ENCODE measurements around the gene GNAT1. TPM values are rescaled to one million over a fixed set of nuclear protein-coding genes. Genes with fewer than 3 reads are reported as not detected.

Gene GNAT1
- total RNA-seq, 1 experiment from 2014 or later, result not detected

DNA sequence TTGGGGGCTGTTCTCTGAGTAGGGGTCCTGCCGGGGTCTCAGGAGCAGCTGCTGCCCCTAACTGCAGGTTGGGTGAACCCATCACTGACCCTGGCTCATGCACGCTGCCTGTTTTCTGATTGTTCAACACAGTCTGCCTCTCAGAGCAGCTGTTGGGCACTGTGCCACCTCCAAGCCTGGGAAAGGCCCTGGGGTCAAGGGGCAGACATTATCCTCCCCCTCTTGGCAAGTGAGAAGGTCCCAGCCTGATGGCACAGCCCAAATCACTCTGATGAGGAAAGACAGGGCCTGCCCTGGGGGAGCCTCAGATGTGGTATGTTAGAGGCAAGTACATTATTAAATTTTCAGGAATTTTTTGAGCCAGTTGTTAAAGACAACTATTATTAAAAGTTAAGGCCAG, 14.1 kb upstream of the GNAT1 start:
- DNase-seq (ENCODE audit: low spot score), result no peak

DNA sequence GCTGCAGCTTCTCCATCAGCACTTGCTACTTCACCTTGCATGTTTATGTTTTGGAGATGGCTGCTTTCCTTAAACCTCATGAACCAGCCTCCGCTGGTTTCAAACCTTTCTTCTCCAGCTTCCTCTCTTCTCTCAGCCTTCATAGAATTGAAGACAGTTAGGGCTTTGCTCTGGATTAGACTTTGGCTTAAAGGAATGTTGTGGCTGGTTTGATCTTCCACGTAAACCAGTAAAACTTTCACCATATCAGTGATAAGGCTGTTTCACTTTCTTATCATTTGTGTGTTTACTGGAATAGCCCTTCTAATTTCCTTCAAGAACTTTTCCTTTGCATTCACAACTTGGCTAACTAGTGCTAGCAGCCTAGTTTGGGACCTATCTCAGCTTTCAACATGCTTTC, 11.7 kb upstream of the GNAT1 start:
- peak; percentile 53 for DNase-seq (ENCODE audit: low spot score)

DNA sequence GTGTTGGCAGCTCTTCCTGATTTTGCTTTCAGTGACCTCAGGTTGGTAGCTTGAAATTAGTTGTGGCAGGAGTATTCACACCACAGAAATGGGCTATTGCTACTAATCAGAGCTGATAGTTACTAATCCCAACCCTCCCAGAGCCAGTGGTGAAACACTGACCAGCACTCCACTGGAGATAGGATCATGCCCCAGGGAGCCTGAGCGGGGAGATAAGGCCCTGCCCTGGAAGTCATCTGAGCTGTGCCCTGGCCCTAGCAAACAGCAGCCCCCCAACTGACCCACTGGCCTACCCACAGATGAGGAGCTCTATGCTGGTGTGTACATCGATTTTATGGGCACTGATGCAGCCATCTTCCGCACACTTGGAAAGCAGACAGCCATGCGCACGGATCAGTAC, 9.4 kb upstream of the GNAT1 start:
- DNase-seq (ENCODE audit: low spot score), result no peak

DNA sequence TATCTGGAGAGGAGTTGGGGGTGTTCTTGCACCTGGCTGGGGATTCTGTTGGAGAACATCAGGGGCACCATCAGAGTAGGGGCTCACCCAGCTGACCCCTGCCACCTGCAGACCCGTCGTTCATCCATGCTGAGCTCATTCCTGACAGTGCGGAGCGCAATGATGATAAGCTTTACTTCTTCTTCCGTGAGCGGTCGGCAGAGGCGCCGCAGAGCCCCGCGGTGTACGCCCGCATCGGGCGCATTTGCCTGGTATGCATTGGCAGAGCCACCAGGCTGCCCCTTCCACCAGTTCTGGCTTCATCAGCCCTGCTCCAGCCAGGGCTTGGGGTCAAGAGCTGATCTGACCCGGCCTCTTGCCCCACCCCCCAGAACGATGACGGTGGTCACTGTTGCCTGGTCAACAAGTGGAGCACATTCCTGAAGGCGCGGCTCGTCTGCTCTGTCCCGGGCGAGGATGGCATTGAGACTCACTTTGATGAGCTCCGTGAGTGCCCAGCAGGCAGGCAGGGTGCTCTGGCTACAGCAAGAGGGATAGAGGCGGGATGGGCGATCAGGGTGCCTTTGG, 8.8 kb upstream of the GNAT1 start:
- DNase-seq (ENCODE audit: low spot score), result no peak

DNA sequence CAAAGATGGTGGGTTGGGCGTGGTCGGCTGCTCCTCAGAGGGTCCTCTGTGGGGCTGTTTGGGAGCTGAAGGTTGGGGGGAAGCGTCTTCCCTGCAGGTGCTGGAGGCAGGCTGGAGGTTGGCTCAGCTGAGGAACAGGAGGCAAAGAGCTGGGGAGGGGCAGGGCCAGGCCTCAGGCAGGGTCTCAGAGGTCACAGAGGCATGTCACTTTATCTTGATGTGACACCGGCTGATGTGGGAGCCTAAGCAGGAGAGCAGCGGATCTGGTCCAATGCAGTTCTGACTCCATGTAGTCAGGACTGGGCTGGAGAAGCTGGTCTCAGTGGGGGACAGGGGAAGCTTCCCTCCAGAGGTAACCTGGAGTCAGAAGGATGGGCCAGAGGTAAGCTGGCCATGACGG, 7.7 kb upstream of the GNAT1 start:
- no peak for DNase-seq (ENCODE audit: low spot score)

DNA sequence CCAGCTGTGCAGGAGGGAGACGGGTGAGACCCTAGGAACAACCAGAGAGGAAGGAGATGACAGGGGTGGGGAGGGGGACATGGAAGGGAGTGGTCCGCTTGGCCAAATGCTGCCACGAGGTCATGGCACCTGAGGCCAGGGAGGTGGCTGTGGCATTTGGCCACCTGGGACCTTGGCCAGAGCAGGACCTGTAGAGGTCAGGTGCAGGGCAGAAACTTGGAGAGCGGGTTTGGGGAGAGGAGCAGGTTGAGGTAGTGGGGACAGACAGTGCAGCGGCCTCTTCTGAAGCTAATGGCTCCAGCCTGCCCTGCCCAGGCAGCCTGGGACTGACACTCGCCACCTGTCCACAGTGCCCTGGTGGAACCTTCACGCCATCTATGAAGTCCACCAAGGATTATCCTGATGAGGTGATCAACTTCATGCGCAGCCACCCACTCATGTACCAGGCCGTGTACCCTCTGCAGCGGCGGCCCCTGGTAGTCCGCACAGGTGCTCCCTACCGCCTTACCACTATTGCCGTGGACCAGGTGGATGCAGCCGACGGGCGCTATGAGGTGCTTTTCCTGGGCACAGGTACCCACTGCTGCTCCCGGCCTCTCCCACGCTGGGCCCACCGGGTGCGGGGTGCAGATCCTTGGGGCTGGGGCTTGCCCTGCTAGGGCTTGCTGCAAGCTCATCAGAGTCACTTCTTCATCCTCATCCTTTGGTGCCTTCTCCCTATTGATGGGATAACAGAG, 7.0 kb upstream of the GNAT1 start:
- no peak for DNase-seq (ENCODE audit: low spot score)

DNA sequence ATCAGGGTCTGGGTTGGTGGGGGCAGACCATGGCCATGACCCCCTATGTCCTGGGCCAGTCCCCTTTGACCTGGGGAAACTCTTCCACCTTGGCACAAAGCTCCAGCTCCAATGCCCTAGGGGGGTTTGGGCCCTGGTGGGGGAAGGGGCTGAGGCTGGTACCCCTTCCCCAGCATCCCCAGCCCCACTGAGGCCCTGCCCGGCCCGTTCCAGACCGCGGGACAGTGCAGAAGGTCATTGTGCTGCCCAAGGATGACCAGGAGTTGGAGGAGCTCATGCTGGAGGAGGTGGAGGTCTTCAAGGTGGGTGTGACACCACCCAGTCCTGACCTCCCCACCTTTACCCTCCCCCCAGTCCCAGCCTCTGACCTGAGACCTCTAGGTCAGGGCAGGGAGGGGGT, 6.2 kb upstream of the GNAT1 start:
- no peak for DNase-seq (ENCODE audit: low spot score)

DNA sequence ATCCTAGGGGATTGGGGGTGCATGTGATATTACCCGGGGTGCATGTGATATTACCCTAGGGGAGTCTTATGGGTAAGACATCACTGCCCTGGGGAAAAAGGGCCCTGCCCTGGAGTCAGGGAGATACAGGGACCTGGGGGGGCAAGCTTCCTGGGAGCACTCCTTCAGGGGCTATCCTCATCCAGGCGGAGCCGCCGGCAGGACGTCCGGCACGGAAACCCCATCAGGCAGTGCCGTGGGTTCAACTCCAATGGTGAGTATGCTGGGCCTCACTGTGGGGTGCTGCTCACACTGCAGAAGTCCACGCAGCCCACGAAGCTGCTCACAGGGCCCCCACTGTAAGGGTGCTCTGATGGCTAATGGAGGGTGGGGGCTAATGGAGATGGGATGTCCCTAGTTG, 5.3 kb upstream of the GNAT1 start:
- DNase-seq (ENCODE audit: low spot score), result no peak

DNA sequence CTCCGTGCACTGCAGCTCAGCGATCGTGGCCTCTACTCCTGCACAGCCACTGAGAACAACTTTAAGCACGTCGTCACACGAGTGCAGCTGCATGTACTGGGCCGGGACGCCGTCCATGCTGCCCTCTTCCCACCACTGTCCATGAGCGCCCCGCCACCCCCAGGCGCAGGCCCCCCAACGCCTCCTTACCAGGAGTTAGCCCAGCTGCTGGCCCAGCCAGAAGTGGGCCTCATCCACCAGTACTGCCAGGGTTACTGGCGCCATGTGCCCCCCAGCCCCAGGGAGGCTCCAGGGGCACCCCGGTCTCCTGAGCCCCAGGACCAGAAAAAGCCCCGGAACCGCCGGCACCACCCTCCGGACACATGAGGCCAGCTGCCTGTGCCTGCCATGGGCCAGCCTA, 3.7 kb upstream of the GNAT1 start:
- DNase-seq (ENCODE audit: low spot score), result no peak

DNA sequence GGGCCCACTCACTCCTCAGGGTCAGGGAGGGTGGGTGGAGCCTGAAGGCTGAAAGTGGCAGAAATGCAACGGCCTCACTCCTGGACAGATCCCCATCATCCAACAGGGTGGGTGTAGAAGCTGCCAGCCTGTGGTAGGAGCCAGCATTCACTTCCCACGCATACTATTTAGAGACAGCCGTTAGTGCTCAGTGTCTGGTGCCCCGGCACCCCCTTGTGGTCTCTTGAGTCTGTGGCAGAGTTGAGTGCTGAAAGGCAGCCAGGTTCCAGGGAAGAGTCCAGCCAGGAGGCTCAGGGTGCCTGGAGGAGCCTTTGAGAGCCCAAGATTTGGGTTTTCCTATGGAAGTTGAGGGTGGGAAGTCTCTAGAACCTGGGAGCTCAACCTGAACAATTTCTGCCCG, 2.1 kb upstream of the GNAT1 start:
- peak; percentile 78 for DNase-seq (ENCODE audit: low spot score)

DNA sequence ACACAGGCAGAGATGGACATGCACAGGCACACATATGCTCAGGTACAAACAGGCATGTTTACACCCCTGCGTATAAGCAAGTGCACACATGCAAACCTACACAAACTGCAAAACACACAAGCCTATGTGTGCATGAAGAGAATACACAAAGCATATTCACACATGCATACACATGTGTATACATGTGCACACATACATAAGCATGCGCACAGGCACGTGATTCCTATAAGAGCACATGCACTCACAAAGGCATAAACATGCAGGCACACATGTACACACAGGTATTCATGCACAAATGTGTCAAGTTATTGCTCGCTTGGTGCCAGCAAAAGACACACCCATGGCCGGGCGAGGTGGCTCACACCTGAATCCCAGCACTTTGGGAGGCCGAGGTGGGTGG, 1.4 kb upstream of the GNAT1 start:
- no peak for DNase-seq (ENCODE audit: low spot score)

DNA sequence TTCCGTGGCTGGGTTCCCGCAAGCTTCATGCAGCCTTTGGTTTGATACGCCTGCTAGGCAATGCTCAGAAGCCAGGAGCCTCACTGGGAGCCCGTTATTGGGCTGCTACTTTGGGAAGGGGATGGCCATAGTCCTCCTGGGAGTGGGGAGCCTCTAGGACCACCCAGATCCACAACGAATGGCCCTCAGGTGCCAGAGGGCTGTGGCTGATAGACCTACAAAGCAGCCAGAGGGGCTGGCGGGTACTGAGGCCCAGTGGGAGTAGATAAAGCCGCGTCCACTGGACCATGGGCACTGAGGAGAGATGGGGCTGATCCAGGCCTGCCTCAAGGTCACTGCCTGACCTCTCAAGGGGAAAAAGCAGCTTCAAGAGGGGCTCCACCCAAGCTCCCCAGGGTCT, 714 bp downstream of the GNAT1 start:
- DNase-seq (ENCODE audit: low spot score), result no peak

DNA sequence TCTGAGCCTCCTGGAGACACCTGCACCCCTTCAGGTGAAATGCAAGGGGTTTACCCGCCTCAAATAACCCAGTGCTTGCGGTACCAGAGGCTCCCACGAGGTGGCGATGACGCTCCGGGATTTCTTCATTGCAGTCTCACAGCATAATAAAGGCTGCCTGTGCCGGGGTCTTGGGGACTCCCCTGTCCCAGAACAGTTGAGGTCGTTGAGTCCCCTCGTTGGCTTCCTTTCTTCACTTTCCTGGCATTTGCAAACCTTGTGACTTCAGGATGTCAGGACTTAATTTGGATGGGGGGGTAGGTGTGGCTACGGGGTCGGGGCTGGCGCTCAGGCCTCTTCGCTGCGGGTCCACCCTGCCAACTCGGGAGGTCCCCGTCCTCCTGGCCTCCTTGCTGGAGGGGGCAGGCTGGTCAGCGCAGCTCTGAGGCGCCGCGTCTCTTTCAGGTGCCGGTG, 1.3 kb downstream of the GNAT1 start:
- DNase-seq (ENCODE audit: low spot score), result peak; percentile 49

DNA sequence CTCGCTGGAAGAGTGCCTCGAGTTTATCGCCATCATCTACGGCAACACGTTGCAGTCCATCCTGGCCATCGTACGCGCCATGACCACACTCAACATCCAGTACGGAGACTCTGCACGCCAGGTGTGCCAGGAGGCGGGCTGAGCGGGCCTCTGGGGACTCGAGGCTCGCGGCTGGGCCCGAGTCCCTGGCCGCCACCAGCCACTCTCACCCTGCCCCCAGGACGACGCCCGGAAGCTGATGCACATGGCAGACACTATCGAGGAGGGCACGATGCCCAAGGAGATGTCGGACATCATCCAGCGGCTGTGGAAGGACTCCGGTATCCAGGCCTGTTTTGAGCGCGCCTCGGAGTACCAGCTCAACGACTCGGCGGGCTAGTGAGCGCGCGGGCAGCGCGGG, 1.9 kb downstream of the GNAT1 start:
- DNase-seq (ENCODE audit: low spot score), result no peak

DNA sequence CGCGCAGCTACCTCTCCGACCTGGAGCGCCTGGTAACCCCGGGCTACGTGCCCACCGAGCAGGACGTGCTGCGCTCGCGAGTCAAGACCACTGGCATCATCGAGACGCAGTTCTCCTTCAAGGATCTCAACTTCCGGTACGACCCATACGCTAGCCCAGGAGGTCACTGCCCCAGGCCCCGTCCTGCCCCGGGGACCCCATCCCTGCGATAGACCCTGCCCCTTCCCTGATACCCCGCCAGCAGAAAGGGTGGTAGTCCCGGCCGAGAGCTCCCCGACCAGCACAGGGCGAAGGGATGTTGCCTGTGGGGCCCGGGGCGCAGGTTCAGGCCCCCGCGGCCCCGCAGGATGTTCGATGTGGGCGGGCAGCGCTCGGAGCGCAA, 2.3 kb downstream of the GNAT1 start:
- DNase-seq (ENCODE audit: low spot score), result no peak

DNA sequence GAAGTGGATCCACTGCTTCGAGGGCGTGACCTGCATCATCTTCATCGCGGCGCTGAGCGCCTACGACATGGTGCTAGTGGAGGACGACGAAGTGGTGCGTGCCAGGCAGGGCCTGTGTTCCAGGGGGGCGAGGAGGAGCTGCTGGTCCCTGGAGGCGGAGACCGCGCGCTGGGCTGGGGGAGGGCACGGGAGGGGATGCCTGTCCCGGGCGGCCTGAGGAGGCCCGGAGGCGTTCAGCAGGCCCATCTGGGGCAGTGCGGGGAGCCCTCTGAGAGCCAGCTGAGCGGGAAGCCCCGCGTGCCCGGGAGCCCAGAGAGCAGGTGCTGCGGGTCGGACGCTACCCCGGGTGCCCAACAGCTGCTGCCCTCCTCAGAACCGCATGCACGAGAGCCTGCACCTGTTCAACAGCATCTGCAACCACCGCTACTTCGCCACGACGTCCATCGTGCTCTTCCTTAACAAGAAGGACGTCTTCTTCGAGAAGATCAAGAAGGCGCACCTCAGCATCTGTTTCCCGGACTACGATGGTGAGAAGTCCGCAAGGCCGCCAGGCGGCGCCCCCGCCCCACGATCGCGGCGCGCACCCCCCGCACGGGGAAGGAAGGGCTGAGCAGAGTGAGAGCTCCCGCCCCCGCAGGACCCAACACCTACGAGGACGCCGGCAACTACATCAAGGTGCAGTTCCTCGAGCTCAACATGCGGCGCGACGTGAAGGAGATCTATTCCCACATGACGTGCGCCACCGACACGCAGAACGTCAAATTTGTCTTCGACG, 2.9 kb downstream of the GNAT1 start:
- no peak for DNase-seq (ENCODE audit: low spot score)

DNA sequence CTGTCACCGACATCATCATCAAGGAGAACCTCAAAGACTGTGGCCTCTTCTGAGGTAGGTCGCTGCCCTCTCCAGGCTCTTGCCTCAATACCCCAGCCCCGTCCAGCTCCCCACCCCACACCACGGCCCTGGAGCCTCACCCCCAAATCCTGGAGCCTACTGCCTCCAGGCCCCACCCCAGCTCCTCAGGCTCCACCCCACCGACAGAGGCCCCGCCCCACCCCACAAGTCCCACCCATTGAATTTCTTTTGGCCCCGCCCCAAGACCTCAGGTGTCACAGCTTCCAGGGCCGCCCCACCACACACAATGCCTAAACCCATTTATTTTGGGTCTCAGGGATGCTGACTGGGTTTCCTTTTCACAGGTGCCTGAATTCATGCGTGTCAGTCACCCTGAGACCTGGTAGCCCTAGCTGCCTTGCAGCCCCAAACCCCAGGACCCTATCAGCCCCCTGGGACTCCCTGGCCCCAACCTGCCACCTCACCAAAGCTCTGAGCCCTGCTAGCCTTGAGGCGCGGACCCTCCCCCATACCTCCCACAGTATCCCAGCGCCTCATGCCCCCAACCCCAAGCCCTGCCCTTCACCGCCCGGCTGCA, 3.6 kb downstream of the GNAT1 start:
- DNase-seq (ENCODE audit: low spot score), result no peak

DNA sequence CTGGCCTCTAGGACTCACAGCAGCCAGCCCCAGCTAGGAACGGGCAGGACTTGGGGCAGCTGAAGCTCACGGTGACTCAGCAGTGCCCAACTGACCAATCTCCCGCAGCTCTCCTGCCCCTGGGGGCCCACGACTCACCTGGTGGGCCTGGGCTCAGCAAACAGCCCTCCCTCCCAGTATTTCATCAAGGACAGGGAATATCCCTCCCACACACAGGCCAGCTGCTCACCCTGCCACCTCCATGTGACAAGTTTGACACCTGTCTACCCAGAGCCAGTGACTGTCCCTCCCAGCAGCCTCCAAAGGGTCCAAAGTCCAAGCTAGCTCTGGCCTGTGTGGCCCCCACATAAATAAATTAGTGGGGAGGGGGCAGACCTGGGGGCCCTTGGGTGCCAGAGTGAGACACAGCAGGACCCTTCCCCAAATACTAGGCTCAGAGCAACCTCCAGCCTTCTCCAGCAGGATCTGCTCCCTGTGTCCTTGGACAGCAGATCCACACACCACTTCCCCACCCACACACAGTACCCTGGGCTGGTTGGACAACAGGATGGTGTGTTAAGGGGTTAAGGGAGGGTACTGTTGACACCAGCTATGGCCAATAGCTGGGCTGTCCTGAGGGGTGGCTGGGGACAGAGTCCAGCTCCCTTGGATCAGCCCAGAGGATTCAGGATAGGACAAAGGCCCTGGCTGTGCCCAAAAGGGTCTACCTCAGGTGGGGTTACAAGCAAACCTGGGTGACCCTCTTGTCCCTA, 4.3 kb downstream of the GNAT1 start:
- DNase-seq (ENCODE audit: low spot score), result peak; percentile 19

DNA sequence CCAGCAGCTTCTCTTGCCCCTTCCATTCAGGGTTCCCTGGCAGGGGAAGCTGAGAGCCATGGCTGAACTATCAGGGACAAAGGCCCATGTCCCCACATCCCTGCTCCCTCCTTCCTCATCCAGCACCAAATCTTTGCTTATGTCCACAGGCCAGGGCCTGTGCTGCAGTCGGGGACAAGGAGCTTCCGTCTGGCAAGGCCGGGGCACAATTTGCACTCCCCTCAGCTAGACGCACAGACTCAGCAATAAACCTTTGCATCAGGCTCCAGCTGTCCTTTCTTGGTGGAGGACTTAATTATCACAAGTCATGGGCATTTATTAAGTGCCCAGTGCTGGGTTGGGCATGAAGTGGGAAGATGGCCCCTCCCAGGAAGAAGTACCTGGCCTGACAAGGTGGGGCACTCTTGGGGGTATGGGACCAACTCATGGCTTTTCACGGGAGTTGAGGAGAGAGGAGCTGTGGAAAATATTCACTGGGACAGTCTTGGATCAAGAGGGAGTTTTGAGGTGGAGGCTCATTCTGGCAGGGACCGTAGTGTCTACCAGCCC, 4.9 kb downstream of the GNAT1 start:
- DNase-seq (ENCODE audit: low spot score), result no peak

DNA sequence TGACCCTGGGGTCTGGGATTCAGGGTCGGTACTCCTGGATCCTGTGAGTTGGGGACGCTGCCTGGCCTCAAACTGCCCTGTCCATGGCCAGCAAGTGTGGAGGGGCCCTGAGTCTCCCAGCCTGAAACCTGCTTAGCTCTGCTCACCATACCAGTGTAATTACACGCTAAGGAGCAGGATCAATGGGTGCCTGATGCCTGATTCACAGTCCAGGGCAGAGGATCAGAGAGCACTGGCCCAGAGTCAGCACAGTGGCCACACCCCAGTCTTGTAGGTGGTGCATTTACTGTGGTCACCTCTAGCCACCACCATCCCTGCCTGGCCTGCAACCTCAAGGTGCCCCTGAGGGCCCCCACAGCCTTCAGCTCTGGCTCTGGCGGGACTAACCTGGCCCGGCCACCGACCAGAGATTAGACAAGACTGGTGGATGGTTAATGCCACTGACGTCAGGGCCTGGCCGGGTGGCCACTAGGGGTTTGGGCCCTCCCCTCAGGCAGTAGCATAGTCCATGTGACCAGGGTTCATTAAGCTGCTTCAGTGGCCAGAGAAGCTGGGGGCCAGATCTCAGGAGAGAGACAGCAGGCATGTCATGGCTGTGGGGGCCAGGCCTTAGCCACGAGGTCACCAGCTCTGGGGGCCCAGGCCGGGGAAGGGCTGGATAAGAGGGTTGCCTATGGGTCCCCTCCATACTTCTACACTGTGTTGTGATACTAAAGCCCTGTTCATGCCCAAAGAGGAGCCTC, 10.3 kb downstream of the GNAT1 start:
- no peak for DNase-seq (ENCODE audit: low spot score)
